BLaER1 (cell line): ENCODE results near the gene SPDYE3.
"Not testable (repeated sequence)": the region's sequence is repeated elsewhere in the genome, so short reads cannot be mapped to it uniquely, and the experiment has no call there.

Experiments
- H3K27ac ChIP-seq: shearing (Covaris generic); formaldehyde crosslinking; 2 replicates; pipeline ENCODE4 v1.8.1; 2022
- H3K27me3 ChIP-seq: shearing (Covaris generic); formaldehyde crosslinking; 2 replicates; pipeline ENCODE4 v1.8.1; 2022
- H3K36me3 ChIP-seq: shearing (Covaris generic); formaldehyde crosslinking; 2 replicates; pipeline ENCODE4 v1.8.1; 2022
- H3K4me1 ChIP-seq: shearing (Covaris generic); formaldehyde crosslinking; 2 replicates; pipeline ENCODE4 v1.8.1; 2022
- H3K4me2 ChIP-seq: shearing (Covaris generic); formaldehyde crosslinking; 2 replicates; pipeline ENCODE4 v1.8.1; 2022
- H3K4me3 ChIP-seq: shearing (Covaris generic); formaldehyde crosslinking; 2 replicates; pipeline ENCODE4 v1.8.1; 2022
- H3K9ac ChIP-seq: shearing (Covaris generic); formaldehyde crosslinking; 2 replicates; pipeline ENCODE4 v1.8.1; 2022
- H3K9me3 ChIP-seq: shearing (Covaris generic); formaldehyde crosslinking; 2 replicates; pipeline ENCODE4 v1.8.1; 2022
- H4K20me1 ChIP-seq: shearing (Covaris generic); formaldehyde crosslinking; 2 replicates; pipeline ENCODE4 v1.8.1; 2022
- Cebpa-rat ChIP-seq: shearing (Covaris generic); IDR thresholded peaks from 2 replicates; pipeline ENCODE4 v1.8.1; 2022

The SPDYE3 gene

GRCh38 chr7:100346921-100347320, 39.4 kb downstream of the SPDYE3 start:
- Histone ChIP-seq H3K36me3 (peaks cover 86% of the 10 kb centered on the region), H3K4me2 (no peak overlapping the region), H3K27ac (no peak overlapping the region; the same call in 1 of the 2 replicates)

GRCh38 chr7:100348805-100349204, 41.3 kb downstream of the SPDYE3 start:
- no peak for TF ChIP-seq Cebpa-rat
- Histone ChIP-seq H3K9ac (no peak overlapping the region), H3K4me3 (no peak overlapping the region), H3K27ac (no peak overlapping the region), H3K4me1 (peaks cover 32% of the 10 kb centered on the region), H4K20me1 (peaks cover 60% of the 10 kb centered on the region), H3K27me3 (no peaks in the 10 kb centered on the region), H3K9me3 (no peaks in the 10 kb centered on the region), H3K36me3 (peaks cover 86% of the 10 kb centered on the region), H3K4me2 (no peak overlapping the region)

More at GRCh38 chr7:100346921-100347320, 39.4 kb downstream of the SPDYE3 start:
- no peak for TF ChIP-seq Cebpa-rat
- Histone ChIP-seq H3K4me3 (no peak overlapping the region), H4K20me1 (peaks cover 73% of the 10 kb centered on the region), H3K9me3 (no peaks in the 10 kb centered on the region), H3K4me1 (peaks cover 46% of the 10 kb centered on the region), H3K27me3 (no peaks in the 10 kb centered on the region), H3K9ac (peak overlapping the region; percentile 26; the same call in 1 of the 2 replicates)

- peaks cover 92% of the 10 kb centered on the region for H3K36me3 ChIP-seq
Measured at GRCh38 chr7:100349757-100350156, 42.3 kb downstream of the SPDYE3 start.

GRCh38 chr7:100351657-100352058, 44.2 kb downstream of the SPDYE3 start:
- no peak for TF ChIP-seq Cebpa-rat
- Histone ChIP-seq H3K4me3 (no peak overlapping the region), H3K9ac (0 out of 2 replicates have a peak overlapping the region, but pooled peaks have one; percentile 15), H4K20me1 (peaks cover 65% of the 10 kb centered on the region), H3K27ac (0 out of 2 replicates have a peak overlapping the region, but pooled peaks have one; percentile 13), H3K4me2 (0 out of 2 replicates have a peak overlapping the region, but pooled peaks have one; percentile 9), H3K36me3 (peaks cover 100% of the 10 kb centered on the region), H3K4me1 (peaks cover 12% of the 10 kb centered on the region; the same call in 1 of the 2 replicates), H3K9me3 (no peaks in the 10 kb centered on the region), H3K27me3 (no peaks in the 10 kb centered on the region)

More at GRCh38 chr7:100349757-100350156, 42.3 kb downstream of the SPDYE3 start:
- H3K4me2 ChIP-seq, result no peak overlapping the region
- no peak overlapping the region for H3K27ac ChIP-seq
- peaks cover 23% of the 10 kb centered on the region for H3K4me1 ChIP-seq
- H3K9me3 ChIP-seq, result no peaks in the 10 kb centered on the region
- H3K4me3 ChIP-seq, result no peak overlapping the region
- H3K27me3 ChIP-seq, result no peaks in the 10 kb centered on the region
- no peak for TF ChIP-seq Cebpa-rat
- H4K20me1 ChIP-seq, result peaks cover 59% of the 10 kb centered on the region
- H3K9ac ChIP-seq, result no peak overlapping the region

- peaks cover 12% of the 10 kb centered on the region; the same call in 1 of the 2 replicates for H3K4me1 ChIP-seq
- peaks cover 100% of the 10 kb centered on the region for H3K36me3 ChIP-seq
- H3K9me3 ChIP-seq, H3K4me3 ChIP-seq, H3K9ac ChIP-seq, H3K27ac ChIP-seq, H3K27me3 ChIP-seq, H3K4me2 ChIP-seq: not testable (repeated sequence)
- peaks cover 65% of the 10 kb centered on the region for H4K20me1 ChIP-seq
Measured at GRCh38 chr7:100352230-100352781, 44.8 kb downstream of the SPDYE3 start.

GRCh38 chr7:100352984-100353684, 45.6 kb downstream of the SPDYE3 start:
- TF ChIP-seq Cebpa-rat, result no peak
- Histone ChIP-seq H3K9ac (0 out of 2 replicates have a peak overlapping the region, but pooled peaks have one; percentile 19), H3K4me2 (no peak overlapping the region), H3K36me3 (peaks cover 100% of the 10 kb centered on the region), H3K4me3 (no peak overlapping the region), H3K27ac (peak overlapping the region; percentile 38; the same call in 1 of the 2 replicates), H3K9me3 (no peaks in the 10 kb centered on the region), H3K27me3 (no peaks in the 10 kb centered on the region), H4K20me1 (peaks cover 64% of the 10 kb centered on the region), H3K4me1 (peaks cover 12% of the 10 kb centered on the region; the same call in 1 of the 2 replicates)

GRCh38 chr7:100353685-100354330, 46.3 kb downstream of the SPDYE3 start:
- Histone ChIP-seq H3K27me3 (no peaks in the 10 kb centered on the region), H4K20me1 (peaks cover 67% of the 10 kb centered on the region), H3K9me3 (no peaks in the 10 kb centered on the region), H3K27ac (peak overlapping the region; percentile 38; the same call in 1 of the 2 replicates), H3K4me3 (no peak overlapping the region), H3K4me1 (peaks cover 12% of the 10 kb centered on the region; the same call in 1 of the 2 replicates), H3K9ac (0 out of 2 replicates have a peak overlapping the region, but pooled peaks have one; percentile 19), H3K36me3 (peaks cover 100% of the 10 kb centered on the region), H3K4me2 (no peak overlapping the region)
- TF ChIP-seq Cebpa-rat, result no peak

- 0 out of 2 replicates have a peak overlapping the region, but pooled peaks have one; percentile 13 for H3K27ac ChIP-seq
- H3K27me3 ChIP-seq, result no peaks in the 10 kb centered on the region
- H3K9ac ChIP-seq, result peak overlapping the region; percentile 29; the same call in 1 of the 2 replicates
- H3K4me3 ChIP-seq, result no peak overlapping the region
- peaks cover 49% of the 10 kb centered on the region for H4K20me1 ChIP-seq
- H3K9me3 ChIP-seq, result no peaks in the 10 kb centered on the region
- peaks cover 100% of the 10 kb centered on the region for H3K36me3 ChIP-seq
- no peak for TF ChIP-seq Cebpa-rat
- H3K4me2 ChIP-seq, result no peak overlapping the region
- peaks cover 8% of the 10 kb centered on the region; the same call in 1 of the 2 replicates for H3K4me1 ChIP-seq
Measured at GRCh38 chr7:100356416-100357068, 49.0 kb downstream of the SPDYE3 start.

GRCh38 chr7:100357131-100357561, 49.6 kb downstream of the SPDYE3 start:
- Histone ChIP-seq H3K9ac (peak overlapping the region; percentile 29; the same call in 1 of the 2 replicates), H3K27me3 (no peaks in the 10 kb centered on the region), H3K4me1 (peaks cover 4% of the 10 kb centered on the region; the same call in 1 of the 2 replicates), H3K9me3 (no peaks in the 10 kb centered on the region), H3K36me3 (peaks cover 100% of the 10 kb centered on the region), H4K20me1 (peaks cover 45% of the 10 kb centered on the region), H3K4me2 (no peak overlapping the region), H3K4me3 (no peak overlapping the region), H3K27ac (0 out of 2 replicates have a peak overlapping the region, but pooled peaks have one; percentile 13)
- TF ChIP-seq Cebpa-rat, result no peak
